Measurements from ENCODE around the gene EDRF1.
"Not testable (repeated sequence)": the region's sequence is repeated elsewhere in the genome, so short reads cannot be mapped to it uniquely, and the experiment has no call there.

The EDRF1 gene

GRCh38 chr10:125694883-125695282 lies 24.6 kb upstream of the EDRF1 start:
- no peak overlapping the region for H3K4me3 ChIP-seq (ENCODE audit: low read depth, low read length)
- TF ChIP-seq CTCF (IDR thresholded peaks at IDR 0.05; ENCODE audit: insufficient read depth, low read depth, low read length, missing control alignments), result no peak
- DNase-seq (ENCODE audit: low read depth), result no peak

- not testable (repeated sequence) for H3K4me3 ChIP-seq (ENCODE audit: low read depth, low read length); DNase-seq (ENCODE audit: low read depth)
Observed at GRCh38 chr10:125696884-125697283, 22.6 kb upstream of the EDRF1 start.

- DNase-seq (ENCODE audit: low read depth), result no peak
Observed at GRCh38 chr10:125698481-125698998, 21.0 kb upstream of the EDRF1 start.

GRCh38 chr10:125699562-125700143 lies 19.9 kb upstream of the EDRF1 start:
- TF ChIP-seq CTCF (IDR thresholded peaks at IDR 0.05; ENCODE audit: insufficient read depth, low read depth, low read length, missing control alignments), result no peak
- no peak for DNase-seq (ENCODE audit: low read depth)
- H3K4me3 ChIP-seq (ENCODE audit: low read depth, low read length), result no peak overlapping the region

More at GRCh38 chr10:125698481-125698998, 21.0 kb upstream of the EDRF1 start:
- no peak overlapping the region for H3K4me3 ChIP-seq (ENCODE audit: low read depth, low read length)
- TF ChIP-seq CTCF (IDR thresholded peaks at IDR 0.05; ENCODE audit: insufficient read depth, low read depth, low read length, missing control alignments), result no peak

- H3K4me3 ChIP-seq (ENCODE audit: low read depth, low read length), result no peak overlapping the region
- no peak for DNase-seq (ENCODE audit: low read depth)
- no peak for TF ChIP-seq CTCF (IDR thresholded peaks at IDR 0.05; ENCODE audit: insufficient read depth, low read depth, low read length, missing control alignments)
Observed at GRCh38 chr10:125700355-125700911, 19.1 kb upstream of the EDRF1 start.

GRCh38 chr10:125707541-125708468 lies 11.7 kb upstream of the EDRF1 start:
- no peak for TF ChIP-seq CTCF (IDR thresholded peaks at IDR 0.05; ENCODE audit: insufficient read depth, low read depth, low read length, missing control alignments)
- no peak overlapping the region for H3K4me3 ChIP-seq (ENCODE audit: low read depth, low read length)
- no peak for DNase-seq (ENCODE audit: low read depth)

- no peak for TF ChIP-seq CTCF (IDR thresholded peaks at IDR 0.05; ENCODE audit: insufficient read depth, low read depth, low read length, missing control alignments)
- DNase-seq (ENCODE audit: low read depth), result no peak
- H3K4me3 ChIP-seq (ENCODE audit: low read depth, low read length), result no peak overlapping the region
Observed at GRCh38 chr10:125708971-125709503, 10.5 kb upstream of the EDRF1 start.
